ENCODE measurements around the gene AGPS. TPM values are rescaled to one million over a fixed set of nuclear protein-coding genes. Genes with fewer than 3 reads are reported as not detected.
A peak's percentile ranks its signal among the peaks of the same experiment; 100 is the strongest.
"Not testable (repeated sequence)": the region's sequence is repeated elsewhere in the genome, so short reads cannot be mapped to it uniquely, and the experiment has no call there.

Gene AGPS
- total RNA-seq, 1 experiment from 2014 or later: 43.7 TPM

DNA sequence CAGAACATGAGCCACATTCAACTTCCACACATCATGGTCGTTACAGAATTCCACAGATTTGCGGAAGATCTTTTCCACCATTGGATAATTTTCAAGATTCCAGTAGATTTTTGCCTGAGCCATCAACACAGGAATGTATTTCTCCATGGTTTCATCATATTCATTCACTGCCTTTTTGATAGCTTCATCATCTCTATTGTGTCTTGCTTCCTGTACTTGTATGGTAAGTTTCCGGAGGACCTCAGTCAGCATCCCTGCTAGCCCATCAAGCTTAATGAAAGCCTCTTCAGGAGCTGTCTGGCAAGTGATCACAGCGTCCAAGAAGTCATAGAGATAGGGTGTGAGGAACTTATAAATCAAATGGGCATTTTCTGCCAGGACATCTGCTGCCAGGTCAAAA, 158.8 kb downstream of the AGPS start:
- DNase-seq (ENCODE audit: low read depth): not testable (repeated sequence)

DNA sequence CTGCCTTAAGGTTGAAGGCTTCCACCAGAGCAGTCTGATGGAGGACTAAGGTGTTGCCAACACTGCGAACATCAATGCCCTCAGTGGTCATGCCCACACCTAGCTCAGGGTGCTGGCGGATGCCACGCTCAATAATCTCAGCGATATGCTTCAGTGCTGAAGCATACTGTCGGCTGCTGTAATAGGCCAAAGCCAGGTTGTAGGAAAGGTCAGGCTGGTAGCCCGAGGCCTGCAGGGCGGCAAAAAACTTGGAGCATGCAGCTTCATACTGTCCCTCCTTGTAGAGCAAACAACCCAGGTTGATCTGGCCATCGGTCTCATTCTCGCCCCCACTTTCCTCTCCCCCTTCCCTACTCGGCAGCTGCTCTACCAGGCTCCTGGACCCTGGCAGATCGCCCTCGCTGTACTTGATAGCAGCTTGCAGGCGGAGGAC, 159.4 kb downstream of the AGPS start:
- DNase-seq (ENCODE audit: low read depth): no peak

DNA sequence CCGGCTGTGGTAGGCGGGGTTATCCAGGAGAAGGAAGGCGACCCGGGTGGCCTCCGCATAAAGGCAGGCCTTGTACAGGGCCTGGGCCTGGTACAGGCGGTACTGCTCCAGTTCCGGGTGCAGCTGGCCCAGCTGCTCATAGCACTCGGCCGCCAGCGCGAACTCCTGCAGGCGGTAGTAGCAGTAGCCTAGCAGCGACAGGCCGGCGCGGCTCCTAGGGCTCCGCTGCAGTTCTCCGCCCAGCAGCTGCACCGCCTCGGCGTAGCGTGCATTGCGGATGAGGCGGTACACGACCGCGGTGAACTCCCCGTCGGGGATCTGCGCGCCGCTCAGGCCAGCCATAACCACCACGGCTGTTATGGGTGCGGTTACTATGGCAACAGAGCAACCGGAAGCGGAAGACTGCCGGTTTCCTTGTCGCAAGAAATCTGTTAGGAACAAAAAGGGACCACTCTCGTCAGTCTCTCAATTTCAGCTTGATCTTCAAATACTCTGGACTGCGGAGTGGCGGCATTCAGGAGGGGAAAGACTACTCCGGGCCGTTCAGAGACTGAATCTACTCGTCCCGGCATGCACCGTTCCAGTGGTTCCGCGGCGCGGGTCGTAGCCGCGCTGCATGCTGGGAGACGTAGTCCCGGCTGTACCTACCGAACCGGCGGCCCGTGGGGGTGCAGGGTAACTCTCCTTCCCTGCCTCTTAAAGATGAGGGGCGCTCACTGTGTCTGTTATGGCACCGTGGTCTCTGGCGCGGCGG, 160.0 kb downstream of the AGPS start:
- DNase-seq (ENCODE audit: low read depth): peak; percentile 90

DNA sequence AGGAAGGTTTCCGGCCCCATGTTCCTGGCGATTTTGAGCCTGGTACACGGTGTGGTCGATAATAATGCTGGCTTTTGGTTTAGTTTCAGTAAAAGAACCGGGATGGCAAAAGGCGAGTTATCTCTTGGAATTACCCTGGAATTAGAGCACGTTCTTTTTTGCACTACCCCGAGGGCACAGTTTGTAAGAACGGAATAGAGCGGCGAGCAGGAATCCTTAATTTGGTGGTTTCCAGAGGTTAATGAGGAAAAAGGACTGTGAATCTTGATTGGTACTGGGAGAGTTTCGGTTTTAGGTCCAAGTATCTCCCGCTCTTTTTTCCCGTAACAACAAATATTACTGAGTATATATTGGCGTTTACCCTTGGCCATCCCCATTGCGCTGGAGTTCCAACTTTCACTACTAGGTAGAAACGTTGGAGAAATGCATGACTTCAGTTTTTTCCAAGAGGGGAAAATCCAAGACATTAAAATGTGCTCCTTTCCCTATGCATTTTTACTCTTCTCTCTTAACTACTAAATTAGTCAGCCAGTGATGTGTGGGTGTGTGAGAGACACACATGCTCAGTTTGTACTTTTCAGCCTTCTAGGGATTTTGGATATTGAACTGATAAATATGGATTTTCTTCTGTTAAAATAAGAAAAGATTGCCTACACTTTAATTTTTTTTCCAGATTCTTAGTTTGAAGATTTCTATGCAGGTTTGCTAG, 160.8 kb downstream of the AGPS start:
- peak; percentile 42 for DNase-seq (ENCODE audit: low read depth)

DNA sequence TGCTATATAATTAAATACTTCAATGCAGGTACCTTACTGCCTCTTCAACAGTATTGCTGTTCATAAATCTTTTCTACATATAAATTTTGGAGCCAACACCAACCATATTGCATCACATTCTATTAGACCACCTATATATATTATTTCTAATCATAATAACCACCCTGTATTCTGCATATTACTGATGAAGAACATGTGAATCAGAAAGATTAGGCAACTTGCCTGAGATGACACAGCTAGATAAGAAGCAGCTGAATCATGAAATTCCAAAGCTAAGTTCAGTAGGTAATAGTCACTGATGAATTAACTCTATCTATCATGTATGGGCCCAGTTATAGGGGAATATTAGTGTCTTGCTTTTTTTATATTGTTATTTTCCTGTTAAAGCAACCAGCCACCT, 161.8 kb downstream of the AGPS start:
- DNase-seq (ENCODE audit: low read depth): no peak

DNA sequence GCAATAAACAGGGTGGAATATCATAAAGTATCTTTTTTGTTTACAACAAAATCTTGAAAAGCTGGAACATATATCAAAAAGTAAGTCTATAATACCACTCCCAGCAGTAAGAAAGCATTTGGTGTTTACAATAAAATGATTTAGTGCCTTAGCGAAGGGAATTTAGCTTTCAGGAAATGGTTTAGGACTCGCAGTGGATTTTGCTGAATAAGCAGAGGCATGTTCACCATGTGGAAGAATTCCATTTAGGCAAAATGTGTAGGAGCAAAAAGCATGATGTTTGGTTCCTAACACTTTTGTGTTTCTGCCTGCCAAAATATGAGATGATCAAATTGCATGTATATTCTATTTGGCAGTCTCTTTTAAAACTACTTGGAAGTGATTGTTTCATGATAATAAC, 163.6 kb downstream of the AGPS start:
- no peak for DNase-seq (ENCODE audit: low read depth)

DNA sequence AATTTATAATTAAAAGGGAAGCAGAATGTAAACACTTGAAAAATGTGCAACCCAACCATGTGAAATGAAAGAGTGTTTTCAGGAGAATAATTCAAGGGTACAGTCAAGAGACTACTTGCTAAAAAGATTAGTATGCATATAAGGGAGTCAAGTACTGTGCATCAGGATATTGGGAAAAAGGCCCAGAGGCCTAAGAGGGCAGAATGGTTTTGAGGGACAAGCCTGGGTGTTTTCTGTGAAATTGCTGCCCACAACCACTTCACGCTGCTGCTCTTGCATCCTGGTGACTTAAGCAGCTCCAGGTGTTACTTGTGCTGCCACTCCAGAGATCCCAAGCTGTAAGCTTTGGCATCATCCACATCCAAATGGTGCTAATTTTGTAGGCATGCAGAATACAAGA, 165.2 kb downstream of the AGPS start:
- DNase-seq (ENCODE audit: low read depth): no peak

DNA sequence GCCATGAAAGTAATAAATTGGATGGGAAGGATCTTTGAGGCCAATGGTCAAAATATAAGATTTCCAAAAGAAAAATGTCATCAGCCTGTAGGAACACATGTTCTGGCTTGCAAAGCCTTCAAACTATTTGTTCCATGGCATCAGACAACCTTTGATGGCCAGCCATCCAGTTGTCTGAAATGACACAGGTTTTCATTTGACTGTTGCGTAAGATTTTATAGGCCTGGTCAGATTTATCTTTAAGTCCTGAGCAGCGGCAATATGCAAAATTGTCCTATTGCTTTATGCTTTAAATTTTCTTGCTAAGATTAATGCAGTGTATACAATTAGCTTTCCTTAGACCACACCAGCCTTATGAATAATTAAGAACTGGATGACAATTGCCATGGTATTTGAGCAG, 167.1 kb downstream of the AGPS start:
- no peak for DNase-seq (ENCODE audit: low read depth)

DNA sequence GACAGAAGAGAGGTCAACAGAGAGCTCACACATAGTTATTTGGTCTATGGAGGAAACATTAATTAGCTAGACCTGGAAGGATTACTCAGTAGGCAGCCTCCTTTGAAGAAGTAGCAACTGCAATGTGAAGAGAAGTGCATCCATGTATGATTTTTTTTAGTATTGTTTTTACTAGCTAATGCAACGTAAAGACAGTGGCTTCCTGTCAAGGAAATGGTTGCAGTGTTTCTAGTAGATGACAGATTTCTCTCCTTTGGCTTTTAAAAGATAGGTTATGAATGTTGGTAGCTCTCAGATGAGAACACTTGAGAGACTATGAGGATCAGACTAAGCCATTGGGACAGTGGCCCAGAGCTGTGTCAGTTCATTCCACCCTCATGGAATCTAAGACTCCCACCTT, 175.8 kb downstream of the AGPS start:
- no peak for DNase-seq (ENCODE audit: low read depth)

DNA sequence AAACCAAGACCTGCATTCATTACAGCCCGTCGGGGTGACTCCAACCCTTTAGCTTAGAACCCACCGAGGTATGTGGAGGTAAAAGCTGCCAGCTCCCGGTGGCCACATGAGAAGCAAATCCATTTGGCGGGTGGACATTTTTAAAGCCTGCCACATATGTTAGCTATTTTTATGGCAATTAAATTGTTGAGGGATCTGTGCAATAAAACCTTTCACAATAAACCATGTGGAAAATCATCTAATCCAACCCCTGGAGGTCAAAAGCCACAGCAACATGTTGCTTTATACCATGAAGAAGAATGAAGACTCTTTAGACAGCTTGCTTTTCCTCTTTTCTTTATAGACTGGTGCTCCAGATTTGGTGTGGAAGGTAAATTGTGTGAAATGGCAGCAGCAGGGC, 176.3 kb downstream of the AGPS start:
- DNase-seq (ENCODE audit: low read depth): no peak

DNA sequence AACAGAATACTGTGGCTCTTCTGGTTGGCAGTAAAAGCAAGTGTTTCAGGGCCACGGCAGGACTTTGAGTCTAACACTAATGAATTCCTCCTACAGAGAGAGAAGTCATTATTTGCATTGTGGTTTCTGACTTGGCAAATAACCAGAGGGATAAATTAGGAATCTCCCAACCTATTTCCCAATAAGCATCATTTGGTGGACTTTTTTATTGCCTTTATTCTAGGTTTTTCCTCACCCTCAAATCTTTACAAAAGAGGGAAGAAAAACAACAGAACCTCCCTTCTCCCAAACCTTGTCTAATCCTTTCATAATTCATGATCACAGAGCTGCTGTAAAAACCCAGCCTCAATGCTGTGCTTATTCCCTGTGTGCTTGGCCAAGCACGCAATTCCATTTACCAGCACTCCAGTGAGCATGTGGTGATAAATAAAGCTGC, 179.7 kb downstream of the AGPS start:
- DNase-seq (ENCODE audit: low read depth): no peak

DNA sequence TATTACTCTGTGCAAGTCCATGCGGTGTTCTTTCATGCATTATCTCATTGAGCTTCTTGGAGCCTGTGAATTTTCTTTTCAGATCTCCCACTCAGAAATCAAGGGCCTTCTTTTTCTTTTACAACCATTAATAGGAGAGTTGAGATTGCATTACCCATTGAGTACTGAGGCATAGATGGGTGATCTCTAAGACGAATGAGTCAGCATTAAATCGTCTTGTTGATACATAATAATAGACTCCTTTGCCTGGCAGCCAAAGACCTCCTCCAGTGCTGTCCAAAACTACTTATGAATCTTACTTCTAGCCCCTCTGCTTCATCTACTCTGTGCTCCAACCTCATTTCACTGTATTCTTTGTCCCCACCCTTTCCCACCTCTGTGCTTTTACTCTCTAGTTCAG, 180.5 kb downstream of the AGPS start:
- peak; percentile 13 for DNase-seq (ENCODE audit: low read depth)

DNA sequence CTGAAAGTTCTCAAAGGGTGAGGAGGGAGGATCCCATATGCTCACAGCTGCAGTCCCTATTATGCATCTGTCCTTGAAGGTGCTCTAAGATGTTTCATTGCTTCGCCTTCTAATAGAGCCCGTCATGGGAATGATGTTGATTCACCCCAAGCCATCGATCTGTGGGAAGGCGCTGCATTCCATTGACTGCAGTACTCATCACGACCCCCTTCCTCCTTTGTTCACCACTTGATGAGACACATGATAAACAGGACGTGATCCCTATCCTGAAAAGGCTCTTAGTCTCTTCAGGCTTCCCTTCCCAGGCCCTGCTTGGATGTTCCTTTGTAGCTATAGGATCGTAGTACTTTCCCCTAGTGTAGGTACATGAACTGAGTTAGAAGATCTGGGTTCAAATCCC, 181.8 kb downstream of the AGPS start:
- no peak for DNase-seq (ENCODE audit: low read depth)

DNA sequence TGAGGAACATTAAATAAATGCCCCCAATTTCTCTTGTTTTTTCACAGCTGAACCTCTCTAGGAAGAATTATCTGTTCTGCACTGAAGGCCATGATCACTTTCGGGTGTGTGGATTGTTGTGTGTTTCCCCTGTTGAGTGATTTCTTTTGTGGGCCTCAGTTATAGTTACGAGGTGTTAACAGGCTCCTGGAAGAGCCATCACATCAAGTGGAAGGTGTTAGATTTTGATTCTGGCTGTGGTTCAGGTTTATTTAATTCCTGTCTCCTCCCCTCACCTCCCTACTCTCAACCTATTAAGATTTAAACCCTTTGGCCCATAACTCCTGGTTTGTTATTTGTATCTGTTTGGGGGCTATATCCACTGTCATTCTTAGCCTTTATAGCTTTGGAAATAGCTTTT, 182.8 kb downstream of the AGPS start:
- DNase-seq (ENCODE audit: low read depth): no peak

DNA sequence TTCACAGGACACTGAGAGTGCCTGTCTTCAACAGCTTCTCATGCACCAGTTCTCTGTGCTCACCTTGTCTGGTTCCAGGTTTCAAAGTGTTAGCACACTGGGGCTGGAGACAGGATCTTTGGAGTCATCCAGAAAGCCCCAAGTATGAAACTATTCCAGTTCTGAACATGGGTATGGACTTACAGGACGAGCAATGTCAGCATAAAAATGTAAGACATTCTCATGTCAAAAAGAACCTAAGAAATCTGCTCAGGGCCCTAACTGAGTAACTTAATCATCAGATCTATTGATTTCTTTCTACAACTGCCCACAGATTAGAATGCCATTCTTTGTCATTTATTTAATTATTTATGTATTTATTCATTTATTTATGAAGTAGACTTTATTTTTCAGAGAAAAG, 184.5 kb downstream of the AGPS start:
- no peak for DNase-seq (ENCODE audit: low read depth)

DNA sequence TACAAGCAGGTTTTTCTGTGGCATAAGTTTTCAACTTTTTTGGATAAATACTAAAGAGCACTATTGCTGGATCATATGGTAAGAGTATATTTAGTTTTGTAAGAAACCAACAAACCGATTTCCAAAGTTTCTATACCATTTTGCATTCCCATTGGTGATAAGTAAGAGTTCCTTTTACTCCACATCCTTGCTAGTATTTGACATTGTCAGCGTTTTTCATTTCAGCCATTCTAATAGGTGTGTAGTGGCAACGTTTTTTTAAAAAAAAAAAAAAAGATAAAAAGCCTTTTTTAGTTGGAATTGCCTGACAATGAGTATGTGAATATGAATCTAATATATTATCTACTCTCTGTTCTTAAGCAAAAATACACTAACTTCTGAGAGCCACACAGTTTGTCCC, 185.9 kb downstream of the AGPS start:
- no peak for DNase-seq (ENCODE audit: low read depth)

DNA sequence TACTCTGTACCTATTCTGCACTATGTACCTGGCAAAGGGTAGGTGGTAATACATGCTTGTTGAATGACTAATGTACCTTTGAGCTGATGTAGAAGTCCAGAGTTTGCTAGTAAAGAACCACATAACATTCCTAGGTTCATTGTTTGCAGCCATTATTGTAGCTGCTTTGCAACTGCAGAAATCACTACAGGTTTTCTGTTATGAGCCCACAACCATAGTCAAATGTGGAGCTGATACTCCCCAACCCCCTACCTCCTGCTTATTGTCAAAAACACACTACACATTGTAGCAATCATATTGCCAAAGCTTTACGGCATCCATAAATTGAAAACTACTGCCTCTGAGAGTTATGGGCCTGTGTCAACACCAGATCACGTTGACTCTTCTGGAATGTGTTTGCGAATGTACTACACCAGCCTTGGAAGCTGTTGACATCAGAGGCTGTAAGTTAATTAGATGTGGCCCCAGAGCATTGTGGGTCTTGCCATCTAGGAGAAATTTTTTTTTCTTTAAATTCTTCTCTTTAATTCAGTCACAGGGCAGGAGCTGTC, 187.0 kb downstream of the AGPS start:
- DNase-seq (ENCODE audit: low read depth): no peak

DNA sequence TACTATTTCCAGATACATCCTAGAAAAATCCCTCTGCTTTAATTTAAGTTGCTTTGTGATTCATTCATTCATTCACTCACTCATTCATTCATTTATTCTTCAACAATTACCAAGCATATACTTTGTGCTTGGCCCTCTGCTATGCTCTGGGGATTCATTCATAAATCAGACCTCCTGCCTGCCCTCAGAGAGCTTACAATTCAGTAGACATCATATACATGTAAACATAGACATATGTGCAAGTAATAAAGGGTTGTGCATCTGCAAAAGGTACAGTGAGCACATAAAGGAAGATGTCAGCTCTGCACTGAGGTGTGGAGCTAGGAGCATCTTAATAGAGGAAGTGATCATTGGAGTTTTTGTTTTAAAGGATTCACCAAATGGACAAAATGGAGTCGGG, 189.4 kb downstream of the AGPS start:
- no peak for DNase-seq (ENCODE audit: low read depth)

DNA sequence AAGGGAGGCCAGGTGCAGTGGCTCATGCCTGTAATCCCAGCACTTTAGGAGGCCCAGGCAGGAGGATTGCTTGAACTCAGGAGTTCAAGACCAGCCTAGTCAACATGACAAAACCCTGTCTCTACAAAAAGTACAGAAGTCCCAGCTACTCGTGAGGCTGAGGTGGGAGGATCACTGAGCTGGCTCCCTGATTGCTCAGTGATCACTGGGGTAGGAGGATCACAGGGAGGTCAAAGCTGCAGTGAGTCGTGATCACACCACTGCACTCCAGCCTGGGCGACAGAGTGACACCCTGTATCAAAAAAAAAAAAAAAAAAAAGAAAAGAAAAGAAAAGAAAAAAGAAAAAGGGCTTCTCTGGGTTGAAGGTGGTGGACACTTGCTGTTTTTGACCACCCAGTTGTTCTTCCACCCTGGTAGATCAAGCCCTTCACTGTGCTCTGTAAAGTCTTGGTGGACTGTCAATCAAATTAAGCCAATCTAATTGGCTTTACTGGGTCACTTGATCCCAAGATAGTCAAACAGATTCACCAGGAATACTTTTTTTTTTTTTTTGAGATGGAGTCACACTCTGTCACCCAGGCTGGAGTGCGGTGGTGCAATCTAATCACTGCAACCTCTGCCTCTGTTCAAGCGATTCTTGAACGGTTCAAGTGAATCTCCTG, 191.6 kb downstream of the AGPS start:
- DNase-seq (ENCODE audit: low read depth): no peak

DNA sequence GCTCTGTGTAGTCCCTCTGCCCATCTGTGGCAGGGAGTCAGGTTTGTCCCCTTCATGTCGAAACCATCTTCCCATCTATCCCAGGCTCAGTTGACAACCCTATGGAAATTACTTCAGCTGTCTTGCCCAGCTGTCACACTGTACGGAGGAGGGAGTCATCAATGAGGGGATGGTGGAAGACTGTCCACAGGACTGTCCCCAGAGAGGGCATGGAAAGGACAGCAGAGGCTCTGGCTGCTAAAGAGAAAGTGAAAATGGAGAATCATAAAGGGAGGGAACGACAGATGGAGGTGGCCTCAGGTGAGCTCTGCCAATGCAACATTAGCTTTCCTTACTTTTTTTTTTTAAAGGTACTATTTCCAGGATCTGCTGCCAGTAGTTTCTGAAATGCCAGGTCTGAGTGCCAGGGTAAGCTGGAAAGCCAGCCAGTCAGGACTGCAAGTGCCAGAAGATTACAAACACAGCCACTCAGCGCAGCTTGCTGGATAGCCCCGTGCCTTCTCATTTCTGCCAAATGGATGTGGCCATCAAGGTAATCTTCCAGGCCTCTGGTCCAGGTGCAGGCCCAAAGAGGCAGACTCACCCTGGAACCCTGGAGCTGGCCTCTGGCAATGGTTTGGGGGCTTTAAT, 192.8 kb downstream of the AGPS start:
- no peak for DNase-seq (ENCODE audit: low read depth)

DNA sequence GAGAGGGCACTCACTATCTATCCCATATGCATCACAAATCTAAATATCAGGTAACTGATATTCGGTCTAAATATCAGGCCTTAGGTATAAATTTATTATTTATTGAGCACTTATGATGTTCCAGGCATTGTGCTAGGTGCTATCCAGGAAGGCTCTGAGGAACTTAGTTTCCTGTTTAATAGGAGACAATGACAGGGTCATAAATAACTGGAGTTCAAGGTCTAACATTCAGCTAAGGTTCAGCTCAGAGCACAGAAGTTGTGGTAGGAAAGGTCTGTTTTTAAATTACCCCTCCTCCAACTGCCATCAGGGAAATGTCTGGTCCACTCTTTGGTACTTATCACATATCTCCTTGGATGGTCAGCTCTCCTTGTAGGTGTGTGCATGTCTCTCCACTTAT, 193.6 kb downstream of the AGPS start:
- no peak for DNase-seq (ENCODE audit: low read depth)

DNA sequence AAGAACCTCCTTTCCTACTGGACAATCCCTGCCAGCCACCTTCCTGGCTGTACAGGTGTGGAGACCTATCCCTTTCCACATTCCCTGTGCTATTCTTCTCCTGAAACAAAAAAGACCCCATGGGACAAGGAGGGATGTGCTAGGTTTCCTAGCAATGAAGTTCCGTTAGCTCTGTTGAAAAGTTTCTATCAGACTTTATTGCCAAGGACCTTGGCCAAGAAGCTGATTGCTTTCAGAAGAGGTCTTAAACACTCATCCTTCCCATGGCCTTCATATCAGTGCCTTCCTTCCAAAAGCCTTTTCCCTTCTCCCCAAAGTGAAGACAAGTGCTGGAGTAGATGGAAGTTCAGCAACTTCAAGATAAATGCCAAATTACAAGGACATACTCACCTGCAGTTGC, 194.8 kb downstream of the AGPS start:
- DNase-seq (ENCODE audit: low read depth): no peak
